ENCODE data around the gene KCTD11. TPM values are rescaled to one million over a fixed set of nuclear protein-coding genes. Genes with fewer than 3 reads are reported as not detected.

Gene KCTD11
- total and polyA plus RNA-seq, 10 of the 15 experiments (the other 5 are each of a cell fraction or from before 2014, with no cell fraction given): 0.05 to 7.3 (median 2.9) TPM

DNA sequence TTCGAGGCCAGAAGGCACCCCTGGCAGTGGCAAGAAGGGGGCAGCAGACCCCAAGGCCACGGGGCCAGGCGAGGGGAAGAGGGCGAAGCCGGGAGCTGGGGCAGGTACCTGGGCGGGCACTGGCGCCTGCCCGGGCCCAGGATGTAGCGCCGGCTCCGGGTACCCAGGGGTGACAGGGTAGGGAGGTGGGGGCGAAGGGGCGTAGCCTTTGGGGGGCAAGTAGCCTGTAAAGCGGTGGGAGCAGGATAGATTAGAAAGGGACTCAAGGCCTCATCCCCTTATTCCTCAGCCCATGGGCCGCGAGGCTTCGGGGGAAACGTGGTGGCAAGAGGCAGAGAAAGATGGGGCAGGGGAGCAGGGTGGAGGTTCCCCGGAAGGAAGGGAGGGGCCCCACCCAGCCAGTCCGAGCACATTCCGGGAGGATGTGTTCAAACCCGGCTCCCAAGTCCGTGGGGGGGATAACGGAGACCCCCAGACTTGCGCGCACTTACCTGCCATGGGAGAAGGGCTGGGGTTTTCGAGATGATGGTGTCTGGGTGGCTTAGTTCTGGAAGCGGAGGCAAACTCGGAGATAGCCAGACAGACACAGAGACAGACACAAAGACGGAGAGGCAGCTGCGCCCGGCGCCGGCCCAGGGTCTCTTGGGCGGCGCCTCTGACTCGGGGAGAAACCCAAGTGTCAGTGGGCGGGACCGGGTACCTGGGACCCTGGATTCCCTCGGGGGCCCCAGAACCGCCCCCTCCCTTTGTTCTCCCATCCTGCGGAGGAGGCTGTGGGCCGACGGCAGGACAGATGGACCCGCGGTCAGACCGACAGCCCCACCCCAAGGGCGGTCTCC is 41.9 kb downstream of the KCTD11 start (continued):
- TF ChIP-seq, protein P1, sequence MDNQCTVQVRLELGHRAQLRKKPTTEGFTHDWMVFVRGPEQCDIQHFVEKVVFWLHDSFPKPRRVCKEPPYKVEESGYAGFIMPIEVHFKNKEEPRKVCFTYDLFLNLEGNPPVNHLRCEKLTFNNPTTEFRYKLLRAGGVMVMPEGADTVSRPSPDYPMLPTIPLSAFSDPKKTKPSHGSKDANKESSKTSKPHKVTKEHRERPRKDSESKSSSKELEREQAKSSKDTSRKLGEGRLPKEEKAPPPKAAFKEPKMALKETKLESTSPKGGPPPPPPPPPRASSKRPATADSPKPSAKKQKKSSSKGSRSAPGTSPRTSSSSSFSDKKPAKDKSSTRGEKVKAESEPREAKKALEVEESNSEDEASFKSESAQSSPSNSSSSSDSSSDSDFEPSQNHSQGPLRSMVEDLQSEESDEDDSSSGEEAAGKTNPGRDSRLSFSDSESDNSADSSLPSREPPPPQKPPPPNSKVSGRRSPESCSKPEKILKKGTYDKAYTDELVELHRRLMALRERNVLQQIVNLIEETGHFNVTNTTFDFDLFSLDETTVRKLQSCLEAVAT (IDR thresholded peaks at IDR 0.05): 0 out of 2 replicates have a peak, but pooled peaks have one; percentile 55
- TF ChIP-seq, protein P2, sequence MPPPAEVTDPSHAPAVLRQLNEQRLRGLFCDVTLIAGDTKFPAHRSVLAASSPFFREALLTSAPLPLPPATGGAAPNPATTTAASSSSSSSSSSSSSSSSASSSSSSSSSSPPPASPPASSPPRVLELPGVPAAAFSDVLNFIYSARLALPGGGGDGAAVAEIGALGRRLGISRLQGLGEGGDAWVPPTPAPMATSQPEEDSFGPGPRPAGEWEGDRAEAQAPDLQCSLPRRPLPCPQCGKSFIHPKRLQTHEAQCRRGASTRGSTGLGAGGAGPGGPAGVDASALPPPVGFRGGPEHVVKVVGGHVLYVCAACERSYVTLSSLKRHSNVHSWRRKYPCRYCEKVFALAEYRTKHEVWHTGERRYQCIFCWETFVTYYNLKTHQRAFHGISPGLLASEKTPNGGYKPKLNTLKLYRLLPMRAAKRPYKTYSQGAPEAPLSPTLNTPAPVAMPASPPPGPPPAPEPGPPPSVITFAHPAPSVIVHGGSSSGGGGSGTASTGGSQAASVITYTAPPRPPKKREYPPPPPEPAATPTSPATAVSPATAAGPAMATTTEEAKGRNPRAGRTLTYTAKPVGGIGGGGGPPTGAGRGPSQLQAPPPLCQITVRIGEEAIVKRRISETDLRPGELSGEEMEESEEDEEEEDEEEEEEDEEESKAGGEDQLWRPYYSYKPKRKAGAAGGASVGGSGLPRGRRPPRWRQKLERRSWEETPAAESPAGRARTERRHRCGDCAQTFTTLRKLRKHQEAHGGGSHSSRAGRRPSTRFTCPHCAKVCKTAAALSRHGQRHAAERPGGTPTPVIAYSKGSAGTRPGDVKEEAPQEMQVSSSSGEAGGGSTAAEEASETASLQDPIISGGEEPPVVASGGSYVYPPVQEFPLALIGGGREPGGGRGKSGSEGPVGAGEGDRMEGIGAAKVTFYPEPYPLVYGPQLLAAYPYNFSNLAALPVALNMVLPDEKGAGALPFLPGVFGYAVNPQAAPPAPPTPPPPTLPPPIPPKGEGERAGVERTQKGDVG (CRISPR knock-in tag; IDR thresholded peaks at IDR 0.05): no peak
- TF ChIP-seq, protein P3, sequence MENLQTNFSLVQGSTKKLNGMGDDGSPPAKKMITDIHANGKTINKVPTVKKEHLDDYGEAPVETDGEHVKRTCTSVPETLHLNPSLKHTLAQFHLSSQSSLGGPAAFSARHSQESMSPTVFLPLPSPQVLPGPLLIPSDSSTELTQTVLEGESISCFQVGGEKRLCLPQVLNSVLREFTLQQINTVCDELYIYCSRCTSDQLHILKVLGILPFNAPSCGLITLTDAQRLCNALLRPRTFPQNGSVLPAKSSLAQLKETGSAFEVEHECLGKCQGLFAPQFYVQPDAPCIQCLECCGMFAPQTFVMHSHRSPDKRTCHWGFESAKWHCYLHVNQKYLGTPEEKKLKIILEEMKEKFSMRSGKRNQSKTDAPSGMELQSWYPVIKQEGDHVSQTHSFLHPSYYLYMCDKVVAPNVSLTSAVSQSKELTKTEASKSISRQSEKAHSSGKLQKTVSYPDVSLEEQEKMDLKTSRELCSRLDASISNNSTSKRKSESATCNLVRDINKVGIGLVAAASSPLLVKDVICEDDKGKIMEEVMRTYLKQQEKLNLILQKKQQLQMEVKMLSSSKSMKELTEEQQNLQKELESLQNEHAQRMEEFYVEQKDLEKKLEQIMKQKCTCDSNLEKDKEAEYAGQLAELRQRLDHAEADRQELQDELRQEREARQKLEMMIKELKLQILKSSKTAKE (IDR thresholded peaks at IDR 0.05; ENCODE audit: low read depth, poor library complexity, severe bottlenecking): peak; percentile 10
- no peak for TF ChIP-seq MYC (IDR thresholded peaks at IDR 0.05; ENCODE audit: insufficient read depth, insufficient read length, insufficient replicate concordance, low read length, severe bottlenecking)
- TF ChIP-seq MEF2B (IDR thresholded peaks at IDR 0.05; ENCODE audit: partially characterized antibody, poor library complexity, severe bottlenecking): peak; percentile 78
- no peak for TF ChIP-seq BHLHE40 (IDR thresholded peaks at IDR 0.05; ENCODE audit: borderline replicate concordance in 1 of 2, low read depth in 2 of 2, low read length in 1 of 2)
- no peak for TF ChIP-seq NFYA (IDR thresholded peaks at IDR 0.05; ENCODE audit: borderline replicate concordance, low read depth, low read length)
- TF ChIP-seq ZNF274 (IDR thresholded peaks at IDR 0.05; ENCODE audit: insufficient read depth, insufficient read length): no peak
- TF ChIP-seq CREM (IDR thresholded peaks at IDR 0.05; ENCODE audit: low read depth): 0 out of 2 replicates have a peak, but pooled peaks have one; percentile 3
- no peak for TF ChIP-seq STAT3 (IDR thresholded peaks at IDR 0.05; ENCODE audit: low read depth, low read length)
- TF ChIP-seq YY1 (IDR thresholded peaks at IDR 0.05; ENCODE audit: low read depth, low read length): no peak
- TF ChIP-seq, protein P4, sequence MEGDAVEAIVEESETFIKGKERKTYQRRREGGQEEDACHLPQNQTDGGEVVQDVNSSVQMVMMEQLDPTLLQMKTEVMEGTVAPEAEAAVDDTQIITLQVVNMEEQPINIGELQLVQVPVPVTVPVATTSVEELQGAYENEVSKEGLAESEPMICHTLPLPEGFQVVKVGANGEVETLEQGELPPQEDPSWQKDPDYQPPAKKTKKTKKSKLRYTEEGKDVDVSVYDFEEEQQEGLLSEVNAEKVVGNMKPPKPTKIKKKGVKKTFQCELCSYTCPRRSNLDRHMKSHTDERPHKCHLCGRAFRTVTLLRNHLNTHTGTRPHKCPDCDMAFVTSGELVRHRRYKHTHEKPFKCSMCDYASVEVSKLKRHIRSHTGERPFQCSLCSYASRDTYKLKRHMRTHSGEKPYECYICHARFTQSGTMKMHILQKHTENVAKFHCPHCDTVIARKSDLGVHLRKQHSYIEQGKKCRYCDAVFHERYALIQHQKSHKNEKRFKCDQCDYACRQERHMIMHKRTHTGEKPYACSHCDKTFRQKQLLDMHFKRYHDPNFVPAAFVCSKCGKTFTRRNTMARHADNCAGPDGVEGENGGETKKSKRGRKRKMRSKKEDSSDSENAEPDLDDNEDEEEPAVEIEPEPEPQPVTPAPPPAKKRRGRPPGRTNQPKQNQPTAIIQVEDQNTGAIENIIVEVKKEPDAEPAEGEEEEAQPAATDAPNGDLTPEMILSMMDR (IDR thresholded peaks at IDR 0.05 in 2 of 3, conservative IDR thresholded peaks at IDR 0.05 in 1 of 3; ENCODE audit: control insufficient read depth in 2 of 3, extremely low read depth in 1 of 3, insufficient read depth in 1 of 3, low read depth in 3 of 3, low read length in 3 of 3): 0 out of 6 replicates have a peak, but pooled peaks of 1 of the 3 experiments have one; percentile 11
- no peak for TF ChIP-seq NR2C2 (IDR thresholded peaks at IDR 0.05; ENCODE audit: borderline replicate concordance, control insufficient read depth, insufficient read length, low read depth)
- no peak for TF ChIP-seq ETV6 (conservative IDR thresholded peaks at IDR 0.05 in 1 of 2, IDR thresholded peaks at IDR 0.05 in 1 of 2; ENCODE audit: borderline replicate concordance in 1 of 2, low read depth in 1 of 2)
- no peak for TF ChIP-seq CBFB (IDR thresholded peaks at IDR 0.05; ENCODE audit: low read depth)
- no peak for TF ChIP-seq KAT2A (conservative IDR thresholded peaks at IDR 0.05; ENCODE audit: control insufficient read depth, low read depth, low read length)
- TF ChIP-seq RAD21 (IDR thresholded peaks at IDR 0.05; ENCODE audit: insufficient read depth, low read depth, low read length): peak; percentile 39; the same call in 1 of the 2 replicates
- peak; percentile 17 for TF ChIP-seq SP1 (IDR thresholded peaks at IDR 0.05; ENCODE audit: low read depth, low read length)

Measured in GM12878 (cell line).